RWPE1 (cell line): ENCODE data around the gene OTP.

Experiments
- CTCF ChIA-PET: fragments of 350-600 bp; sonication (Branson Sonifier 250); formaldehyde crosslinking; extraction: SDS; loops from one replicate; lab custom pipeline; 2021; lab: Yijun Ruan, JAX
- POLR2A ChIA-PET: fragments of 400-600 bp; formaldehyde crosslinking; extraction: SDS; loops from one replicate; lab custom pipeline; 2020; ENCODE audit warnings: antibody characterized with exemption; ENCODE audit not compliant: low non-redundant PET; lab: Yijun Ruan, JAX
- DNase-seq: peaks from one replicate; pipeline ENCODE4 v3.0.0; 2012; ENCODE audit warnings: low spot score
- H3K27ac ChIP-seq: fragments of 450-650 bp; 2 replicates; pipeline ENCODE4 v1.5.1; 2017
- CTCF ChIP-seq: fragments of 450-650 bp; conservative IDR thresholded peaks from 2 replicates; pipeline ENCODE4 v1.5.1; 2017; ENCODE audit warnings: low read depth, mild to moderate bottlenecking

Gene OTP

DNA sequence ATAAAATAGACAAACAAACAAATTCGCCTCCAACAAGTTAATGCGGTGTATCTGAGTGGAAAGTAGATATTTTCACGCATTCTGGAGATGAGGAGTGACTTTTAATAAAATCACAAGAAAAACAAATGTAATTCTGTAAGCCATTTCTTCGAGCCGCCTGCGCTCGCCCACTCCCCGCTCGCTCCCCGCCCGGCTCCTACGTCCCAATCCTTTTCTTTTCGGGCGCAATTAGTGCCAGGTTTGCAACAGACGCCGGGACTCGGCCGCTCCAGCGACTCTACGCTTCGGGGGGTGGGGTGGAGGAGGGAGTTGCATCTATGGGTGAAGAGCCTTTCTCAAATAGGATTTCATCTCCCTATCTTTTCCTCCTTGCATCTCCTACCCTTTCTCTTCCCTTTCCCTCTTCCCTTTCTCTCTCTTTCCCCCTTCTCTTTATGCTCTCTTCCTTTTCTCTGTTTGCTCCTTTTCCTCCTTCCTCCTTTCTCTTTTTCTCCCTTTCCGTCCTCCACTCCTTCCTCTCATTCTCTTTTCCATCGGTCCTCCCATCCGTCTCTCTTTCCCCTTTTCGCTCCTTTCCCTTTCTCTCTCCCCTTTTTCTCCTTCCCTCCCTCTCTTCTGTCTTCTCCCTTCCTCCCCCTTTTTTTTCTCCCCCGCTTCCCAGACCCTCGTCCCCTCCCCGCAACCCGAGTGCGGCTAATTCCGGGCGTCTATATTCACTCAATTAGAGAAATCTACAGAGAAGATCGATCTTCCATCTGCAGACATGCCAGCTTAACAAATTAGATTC is 6.1 kb upstream of the OTP start:
- DNase-seq = no peak
- TF ChIP-seq CTCF = no peak
- CTCF ChIA-PET = no interaction called here
- POLR2A ChIA-PET = no interaction called here
- no peak overlapping the region for H3K27ac ChIP-seq

DNA sequence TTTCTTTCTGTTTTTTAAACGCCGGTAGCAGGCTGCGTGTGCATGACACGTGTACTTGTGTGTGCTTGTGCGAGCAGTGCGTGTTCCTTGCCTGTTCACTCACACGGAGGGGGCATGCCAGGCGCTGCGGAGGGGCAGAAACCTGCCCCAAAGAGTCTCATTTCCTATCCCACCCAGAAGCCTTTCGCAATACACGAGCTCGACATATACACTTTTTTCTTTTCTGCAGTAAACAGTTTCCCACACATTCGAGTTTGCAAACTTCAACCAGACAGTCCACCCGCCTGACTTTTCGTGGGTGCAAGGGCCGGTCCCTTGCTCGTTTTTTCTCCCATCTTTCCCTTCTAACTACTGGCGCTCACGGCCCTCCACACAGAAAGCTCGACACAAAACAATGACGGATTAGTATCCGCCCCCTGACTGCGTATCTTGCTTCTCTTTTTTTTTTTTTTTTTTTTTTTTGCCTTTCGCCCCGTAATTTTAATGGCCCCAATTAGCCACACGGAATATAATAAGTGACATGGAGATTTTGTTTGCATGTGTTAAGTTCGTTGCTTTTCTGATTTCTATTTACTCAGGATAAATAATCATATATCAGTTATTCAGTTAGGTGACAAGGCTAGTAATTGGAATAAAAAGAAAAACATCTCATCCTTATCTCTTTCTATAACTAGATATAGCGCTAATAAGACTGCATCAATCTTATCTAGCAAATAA is 5.3 kb upstream of the OTP start:
- POLR2A ChIA-PET = no interaction called here
- CTCF ChIA-PET = no interaction called here
- TF ChIP-seq CTCF = no peak
- H3K27ac ChIP-seq = no peak overlapping the region
- no peak for DNase-seq

DNA sequence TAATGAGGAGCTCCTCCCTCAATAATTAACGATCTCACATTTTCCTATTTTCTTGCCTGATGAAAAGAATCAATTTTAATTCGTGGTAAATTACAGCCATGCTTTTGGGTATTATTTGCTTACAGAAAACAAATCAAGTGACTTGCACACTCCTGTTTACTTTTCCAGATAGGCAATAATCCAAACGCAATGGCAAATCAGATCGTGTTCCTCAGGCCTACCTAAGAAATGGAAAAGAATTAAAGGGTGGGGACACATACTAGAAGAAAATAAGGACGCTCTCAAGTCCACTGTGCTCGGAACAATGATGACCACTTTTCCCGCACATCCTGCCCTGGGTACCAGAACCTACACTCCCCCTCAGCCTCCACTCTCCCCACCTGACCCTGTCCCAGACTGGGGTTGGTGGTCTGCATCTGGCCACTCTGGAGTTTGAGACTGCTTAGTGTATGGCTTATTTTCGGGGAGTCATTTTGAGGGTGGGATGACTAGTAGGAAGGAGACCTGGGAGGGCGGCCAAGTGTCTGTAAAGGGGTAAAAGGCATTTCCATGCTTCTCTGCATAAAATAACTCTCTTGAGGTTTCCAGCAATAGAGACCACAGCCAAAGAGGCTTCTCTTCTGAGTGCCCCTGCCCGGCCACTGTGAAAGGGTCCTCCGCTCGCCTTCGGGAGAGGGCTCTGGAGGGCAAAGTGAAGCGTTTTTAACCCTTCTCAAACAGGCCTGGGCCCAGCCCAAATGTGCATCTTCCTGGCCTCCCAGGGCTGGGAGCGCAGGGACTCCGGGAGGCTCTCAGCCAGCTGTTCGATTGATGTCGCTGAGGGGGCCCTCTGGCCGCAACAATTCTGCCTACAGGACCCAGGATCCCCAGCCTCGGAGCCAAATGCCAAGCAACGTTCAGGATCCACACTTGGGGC is 4.5 kb upstream of the OTP start:
- ChIA-PET POLR2A (no interaction called here), CTCF (interaction anchor here (0.5 kb wide), 1 partner anchor 313 kb away, joined by 3 read pairs; no protein-coding TSS in a partner anchor)
- no peak overlapping the region for H3K27ac ChIP-seq
- DNase-seq = no peak
- no peak for TF ChIP-seq CTCF

GRCh38 chr5:77641963-77642737 is 3.6 kb upstream of the OTP start:
- CTCF ChIA-PET = interaction anchor here (0.6 kb wide), 1 partner anchor 20 kb away, joined by 3 read pairs; no protein-coding TSS in a partner anchor
- no peak overlapping the region for H3K27ac ChIP-seq
- TF ChIP-seq CTCF = no peak
- DNase-seq = no peak
- POLR2A ChIA-PET = no interaction called here

GRCh38 chr5:77641397-77641943 is 3.0 kb upstream of the OTP start:
- ChIA-PET CTCF (interaction anchor here (0.5 to 0.6 kb wide), 2 partner anchors 8 to 20 kb away, joined by 3 to 4 read pairs; no protein-coding TSS in a partner anchor), POLR2A (no interaction called here)
- H3K27ac ChIP-seq = no peak overlapping the region
- DNase-seq = no peak
- TF ChIP-seq CTCF = no peak
